CD4-positive, alpha-beta T cell (primary cell): ENCODE results near the gene ZC3H18. TPM values are rescaled to one million over a fixed set of nuclear protein-coding genes. Genes with fewer than 3 reads are reported as not detected.

ENCODE experiments used
- ATAC-seq: fragments of 200-7000 bp; cut with Tn5 transposase; one replicate; pipeline ENCODE4 v1.10.0; 2022; ENCODE audit warnings: mild to moderate bottlenecking; ENCODE audit not compliant: poor library complexity
- CTCF ChIA-PET: fragments of 350-600 bp; sonication (Branson Sonifier 250); formaldehyde crosslinking; loops from one replicate; lab custom pipeline; 2021; ENCODE audit warnings: antibody characterized with exemption, inconsistent platforms; lab: Charles Lee
- POLR2A ChIA-PET: fragments of 350-600 bp; sonication (Branson Sonifier 250); formaldehyde crosslinking; loops from one replicate; lab custom pipeline; 2021; ENCODE audit warnings: antibody characterized with exemption, inconsistent platforms; lab: Charles Lee
- DNase-seq, 14 experiments: peaks; one replicate each; pipeline ENCODE4 v3.0.0-alpha.2; 2013 to 2020; ENCODE audit warnings: mixed read lengths in 2 of 14
- H3K27ac ChIP-seq, 2 donors: one replicate each; pipeline versions ENCODE4 v1.5.1 to v1.7.0; 2013; ENCODE audit warnings: low read length in 2 of 2, low read depth in 1 of 2, mild to moderate bottlenecking in 1 of 2
- H3K27me3 ChIP-seq, 2 experiments: 1 replicate in 1 of 2; 2 replicates in 1 of 2; pipeline versions ENCODE4 v1.6.1 to v1.7.0; 2013; ENCODE audit warnings: low read length in 2 of 2, control low read depth in 1 of 2, mild to moderate bottlenecking in 1 of 2, moderate library complexity in 1 of 2; ENCODE audit not compliant: insufficient read depth in 2 of 2, control insufficient read depth in 1 of 2
- H3K36me3 ChIP-seq: one replicate; pipeline ENCODE4 v1.6.1; 2013; ENCODE audit warnings: low read length, control low read depth; ENCODE audit not compliant: insufficient read depth
- H3K4me1 ChIP-seq: one replicate; pipeline ENCODE4 v1.6.1; 2013; ENCODE audit warnings: low read length, control low read depth; ENCODE audit not compliant: insufficient read depth
- H3K4me3 ChIP-seq: one replicate; pipeline ENCODE4 v1.5.1; 2013; ENCODE audit warnings: mild to moderate bottlenecking, low read length, moderate library complexity
- H3K9me3 ChIP-seq, 2 experiments: 1 replicate in 1 of 2; 2 replicates in 1 of 2; pipeline versions ENCODE4 v1.6.1 to v1.7.0; 2013; ENCODE audit warnings: low read length in 2 of 2, mild to moderate bottlenecking in 2 of 2, control low read depth in 1 of 2, moderate library complexity in 1 of 2; ENCODE audit not compliant: control insufficient read depth in 1 of 2, insufficient read depth in 1 of 2
- H3K27ac Mint-ChIP-seq: one replicate; pipeline ENCODE4 v1.8.0; 2020; ENCODE audit warnings: mixed read lengths
- H3K27me3 Mint-ChIP-seq: one replicate; pipeline ENCODE4 v1.8.0; 2021; ENCODE audit warnings: mixed read lengths
- H3K36me3 Mint-ChIP-seq: one replicate; pipeline ENCODE4 v1.8.0; 2021; ENCODE audit warnings: low read depth, mixed read lengths
- H3K4me1 Mint-ChIP-seq: one replicate; pipeline ENCODE4 v1.8.0; 2021; ENCODE audit warnings: low read depth, mixed read lengths
- H3K4me3 Mint-ChIP-seq: one replicate; pipeline ENCODE4 v1.8.0; 2020; ENCODE audit warnings: mild to moderate bottlenecking, mixed read lengths
- H3K9me3 Mint-ChIP-seq: one replicate; pipeline ENCODE4 v1.8.0; 2020; ENCODE audit warnings: mixed read lengths
- CTCF ChIP-seq: fragments of 200-600 bp; IDR thresholded peaks from one replicate; pipeline ENCODE4 v1.8.0; 2022; ENCODE audit warnings: antibody characterized with exemption, mild to moderate bottlenecking
- intact Hi-C, 2 experiments: fragments of 100-400 bp; cut with DNase I in 1 of 2; cut with micrococcal nuclease in 1 of 2; formaldehyde crosslinking; loops; one replicate each; pipeline versions ENCODE4 v1.15.1 to v1.9.0; 2023 to 2025; cut with DNase I, micrococcal nuclease
- total RNA-seq, 174 experiments: library from RNA in 2 of 174; stranded (reverse) in 2 of 174; gene quantifications; one replicate each; pipeline ENCODE4 v1.2.3 and lab custom pipeline; 2021 to 2026

Gene ZC3H18
- total RNA-seq, 2 experiments from 2014 or later = 92.6 to 93.7 TPM

DNA sequence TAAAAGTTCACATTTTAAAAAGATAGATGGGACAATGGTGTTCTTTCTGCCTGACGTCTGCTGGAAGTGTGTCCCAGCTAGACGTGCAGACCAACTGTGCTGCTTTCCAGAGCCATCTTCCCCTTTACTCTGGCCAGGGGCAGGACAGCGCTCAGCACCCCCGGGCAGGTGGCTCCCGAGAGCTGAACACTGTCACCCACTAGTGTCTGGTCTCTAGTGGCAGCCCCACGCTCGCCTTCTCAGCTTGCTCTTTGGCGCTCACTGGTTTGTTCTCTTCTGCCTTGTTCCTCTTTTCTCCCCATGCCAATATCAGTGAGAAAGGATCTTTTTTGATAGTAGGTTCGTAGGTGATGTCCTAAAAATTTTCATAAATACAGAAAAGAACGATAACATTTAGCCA lies 25.7 kb downstream of the ZC3H18 start:
- Histone ChIP-seq H3K4me3 (no peak overlapping the region), H3K27me3 (no peaks in the 10 kb centered on the region), H3K27ac (no peak overlapping the region), H3K36me3 (peaks cover 43% of the 10 kb centered on the region), H3K9me3 (no peaks in the 10 kb centered on the region), H3K4me1 (peaks cover 14% of the 10 kb centered on the region)
- ATAC-seq = no peak
- Mint-ChIP-seq H3K27me3 (no peaks in the 10 kb centered on the region), H3K4me3 (no peak overlapping the region), H3K36me3 (peaks cover 56% of the 10 kb centered on the region), H3K4me1 (peaks cover 13% of the 10 kb centered on the region), H3K9me3 (no peaks in the 10 kb centered on the region), H3K27ac (no peak overlapping the region)
- no peak for TF ChIP-seq CTCF
- ChIA-PET POLR2A (no interaction called here), CTCF (no interaction called here)
- no peak for DNase-seq
- intact Hi-C loops = no loop called here

- H3K36me3 ChIP-seq = peaks cover 49% of the 10 kb centered on the region
- H3K36me3 Mint-ChIP-seq = peaks cover 60% of the 10 kb centered on the region
- intact Hi-C loops = no loop called here
- H3K4me3 Mint-ChIP-seq = no peak overlapping the region
- H3K4me3 ChIP-seq = no peak overlapping the region
- POLR2A ChIA-PET = no interaction called here
- no peaks in the 10 kb centered on the region for H3K9me3 ChIP-seq
- no peaks in the 10 kb centered on the region for H3K27me3 ChIP-seq
- H3K27me3 Mint-ChIP-seq = no peaks in the 10 kb centered on the region
- H3K4me1 ChIP-seq = peaks cover 10% of the 10 kb centered on the region
- no peaks in the 10 kb centered on the region for H3K9me3 Mint-ChIP-seq
- CTCF ChIA-PET = no interaction called here
- DNase-seq = no peak
- H3K27ac Mint-ChIP-seq = no peak overlapping the region
- H3K4me1 Mint-ChIP-seq = peaks cover 11% of the 10 kb centered on the region
- no peak for ATAC-seq
- no peak for TF ChIP-seq CTCF
- no peak overlapping the region for H3K27ac ChIP-seq
These were observed 26.3 kb downstream of the ZC3H18 start for GRCh38 chr16:88596483-88596882.

GRCh38 chr16:88597856-88598491 lies 27.8 kb downstream of the ZC3H18 start:
- intact Hi-C loops = no loop called here
- Mint-ChIP-seq H3K9me3 (no peaks in the 10 kb centered on the region), H3K27ac (no peak overlapping the region), H3K4me1 (peaks cover 3% of the 10 kb centered on the region), H3K27me3 (no peaks in the 10 kb centered on the region), H3K36me3 (peaks cover 63% of the 10 kb centered on the region), H3K4me3 (no peak overlapping the region)
- ChIA-PET CTCF (no interaction called here), POLR2A (no interaction called here)
- H3K4me1 ChIP-seq = no peaks in the 10 kb centered on the region
- no peak for TF ChIP-seq CTCF
- H3K4me3 ChIP-seq = no peak overlapping the region
- H3K27me3 ChIP-seq = no peaks in the 10 kb centered on the region
- H3K36me3 ChIP-seq = peaks cover 62% of the 10 kb centered on the region
- H3K27ac ChIP-seq = no peak overlapping the region
- H3K9me3 ChIP-seq = no peaks in the 10 kb centered on the region
- ATAC-seq (no peak), DNase-seq (no peak)
